ENCODE measurements around the gene SNX33.
"Not testable (repeated sequence)": the region's sequence is repeated elsewhere in the genome, so short reads cannot be mapped to it uniquely, and the experiment has no call there.

The SNX33 gene

DNA sequence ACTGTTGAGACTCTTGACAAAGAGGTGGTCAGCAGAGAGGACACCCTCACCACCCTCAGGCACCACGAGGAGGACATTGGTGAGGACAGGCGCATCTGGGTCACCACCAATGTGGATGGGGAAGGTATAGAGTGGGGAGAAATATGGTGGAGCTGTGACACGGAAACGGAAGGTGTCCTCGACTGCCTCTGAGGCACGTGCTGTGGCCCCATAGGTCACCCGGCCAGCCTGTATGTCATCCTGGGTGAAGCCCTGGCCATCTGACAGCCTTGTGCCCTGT lies 40.5 kb downstream of the SNX33 start:
- no peak overlapping the region for H3K4me3 ChIP-seq (ENCODE audit: low read length)
- H3K9me3 ChIP-seq (ENCODE audit: low read length) = no peaks in the 10 kb centered on the region

GRCh38 chr15:75688831-75689230 lies 41.1 kb downstream of the SNX33 start:
- no peaks in the 10 kb centered on the region for H3K27me3 ChIP-seq (ENCODE audit: insufficient read depth, low read length)
- no peak overlapping the region for H3K4me3 ChIP-seq (ENCODE audit: low read length)
- H3K36me3 ChIP-seq (ENCODE audit: insufficient read depth, low read length) = no peaks in the 10 kb centered on the region
- H2AFZ ChIP-seq (ENCODE audit: low read depth, low read length) = no peak overlapping the region
- no peaks in the 10 kb centered on the region for H3K9me3 ChIP-seq (ENCODE audit: low read length)
- peaks cover 5% of the 10 kb centered on the region for H3K4me1 ChIP-seq (ENCODE audit: insufficient read depth, low read length)

More for the DNA sequence above, 40.5 kb downstream of the SNX33 start:
- Histone ChIP-seq H3K27me3 (ENCODE audit: insufficient read depth, low read length) (no peaks in the 10 kb centered on the region), H2AFZ (ENCODE audit: low read depth, low read length) (no peak overlapping the region), H3K4me1 (ENCODE audit: insufficient read depth, low read length) (peaks cover 3% of the 10 kb centered on the region), H3K36me3 (ENCODE audit: insufficient read depth, low read length) (no peaks in the 10 kb centered on the region)

DNA sequence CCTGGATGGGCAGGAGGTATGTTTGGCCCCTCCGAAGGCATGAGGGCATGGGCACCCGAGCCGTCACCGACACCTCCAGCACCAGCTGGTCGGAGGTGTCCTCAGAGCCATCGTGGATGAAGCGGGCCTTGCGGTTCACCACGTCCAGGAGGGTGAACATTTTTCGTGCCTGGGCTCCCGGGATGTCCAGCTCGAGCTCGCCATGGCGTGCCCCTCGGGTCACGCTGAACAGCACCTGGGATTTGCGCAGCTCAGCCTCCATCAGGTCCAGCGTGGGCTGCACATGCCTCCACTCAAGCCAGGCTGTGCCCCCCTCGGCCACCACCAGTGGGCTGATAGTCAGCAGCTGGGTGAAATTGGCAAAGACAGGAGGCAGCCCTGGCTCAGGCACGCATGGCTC lies 41.7 kb downstream of the SNX33 start:
- H2AFZ ChIP-seq (ENCODE audit: low read depth, low read length); H3K4me3 ChIP-seq (ENCODE audit: low read length); H3K4me1 ChIP-seq (ENCODE audit: insufficient read depth, low read length); H3K9me3 ChIP-seq (ENCODE audit: low read length); H3K27me3 ChIP-seq (ENCODE audit: insufficient read depth, low read length); H3K36me3 ChIP-seq (ENCODE audit: insufficient read depth, low read length): not testable (repeated sequence)

GRCh38 chr15:75692311-75692710 lies 44.6 kb downstream of the SNX33 start:
- not testable (repeated sequence) for H3K9me3 ChIP-seq (ENCODE audit: low read length); H3K36me3 ChIP-seq (ENCODE audit: insufficient read depth, low read length); H3K4me3 ChIP-seq (ENCODE audit: low read length); H3K4me1 ChIP-seq (ENCODE audit: insufficient read depth, low read length); H2AFZ ChIP-seq (ENCODE audit: low read depth, low read length); H3K27me3 ChIP-seq (ENCODE audit: insufficient read depth, low read length)

GRCh38 chr15:75693028-75693427 lies 45.3 kb downstream of the SNX33 start:
- H3K9me3 ChIP-seq (ENCODE audit: low read length); H2AFZ ChIP-seq (ENCODE audit: low read depth, low read length); H3K36me3 ChIP-seq (ENCODE audit: insufficient read depth, low read length); H3K4me1 ChIP-seq (ENCODE audit: insufficient read depth, low read length); H3K27me3 ChIP-seq (ENCODE audit: insufficient read depth, low read length); H3K4me3 ChIP-seq (ENCODE audit: low read length): not testable (repeated sequence)

- H3K9me3 ChIP-seq (ENCODE audit: low read length) = no peaks in the 10 kb centered on the region
- H3K4me3 ChIP-seq (ENCODE audit: low read length) = no peak overlapping the region
- H3K4me1 ChIP-seq (ENCODE audit: insufficient read depth, low read length) = peaks cover 9% of the 10 kb centered on the region
Observed at GRCh38 chr15:75693501-75694240, 46.0 kb downstream of the SNX33 start.

GRCh38 chr15:75694241-75695182 lies 46.8 kb downstream of the SNX33 start:
- peaks cover 9% of the 10 kb centered on the region for H3K4me1 ChIP-seq (ENCODE audit: insufficient read depth, low read length)
- H3K4me3 ChIP-seq (ENCODE audit: low read length) = no peak overlapping the region
- H3K9me3 ChIP-seq (ENCODE audit: low read length) = no peaks in the 10 kb centered on the region
- H2AFZ ChIP-seq (ENCODE audit: low read depth, low read length) = no peak overlapping the region
- no peaks in the 10 kb centered on the region for H3K36me3 ChIP-seq (ENCODE audit: insufficient read depth, low read length)
- peaks cover 5% of the 10 kb centered on the region for H3K27me3 ChIP-seq (ENCODE audit: insufficient read depth, low read length)

More at GRCh38 chr15:75693501-75694240, 46.0 kb downstream of the SNX33 start:
- Histone ChIP-seq H3K27me3 (ENCODE audit: insufficient read depth, low read length) (peaks cover 5% of the 10 kb centered on the region), H2AFZ (ENCODE audit: low read depth, low read length) (no peak overlapping the region), H3K36me3 (ENCODE audit: insufficient read depth, low read length) (no peaks in the 10 kb centered on the region)

- Histone ChIP-seq H3K9me3 (ENCODE audit: low read length) (no peaks in the 10 kb centered on the region), H3K36me3 (ENCODE audit: insufficient read depth, low read length) (no peaks in the 10 kb centered on the region), H3K27me3 (ENCODE audit: insufficient read depth, low read length) (peaks cover 5% of the 10 kb centered on the region), H3K4me3 (ENCODE audit: low read length) (no peak overlapping the region), H3K4me1 (ENCODE audit: insufficient read depth, low read length) (peaks cover 9% of the 10 kb centered on the region), H2AFZ (ENCODE audit: low read depth, low read length) (no peak overlapping the region)
Observed at GRCh38 chr15:75695220-75695619, 47.5 kb downstream of the SNX33 start.

DNA sequence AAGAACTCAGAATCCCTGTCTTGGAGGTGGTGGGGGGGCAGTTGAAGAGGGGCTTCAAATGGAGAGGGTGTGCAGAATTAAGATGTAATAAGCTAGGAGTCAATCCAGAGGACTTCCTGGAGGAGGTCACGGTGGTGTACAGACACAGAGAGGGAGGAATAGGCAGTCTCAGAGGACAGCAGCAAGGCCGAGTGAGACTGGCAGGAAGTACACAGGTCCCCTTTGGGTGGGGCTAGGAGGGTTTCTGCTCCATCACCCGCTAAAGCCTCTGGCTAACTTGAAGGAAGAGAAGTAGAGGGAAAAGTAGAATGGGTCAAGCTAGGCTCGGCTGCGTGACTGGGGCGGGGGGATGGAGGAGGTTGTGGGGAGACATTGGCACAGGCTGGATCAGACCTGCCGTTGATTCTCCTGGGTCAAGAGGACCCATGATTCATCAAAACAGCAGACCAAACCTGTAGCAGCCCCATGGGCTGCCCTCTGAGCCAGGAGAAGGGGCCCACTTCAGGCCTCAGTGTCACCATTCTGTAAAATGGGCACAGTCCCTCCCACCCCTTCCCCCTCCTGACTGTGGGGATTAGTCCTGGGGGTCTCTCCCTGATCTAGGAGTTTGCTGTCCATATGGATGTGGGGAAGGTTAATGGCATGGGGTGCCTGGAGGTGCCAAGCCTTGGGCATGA lies 48.1 kb downstream of the SNX33 start:
- Histone ChIP-seq H3K27me3 (ENCODE audit: insufficient read depth, low read length) (peaks cover 5% of the 10 kb centered on the region), H3K4me1 (ENCODE audit: insufficient read depth, low read length) (peaks cover 9% of the 10 kb centered on the region), H3K4me3 (ENCODE audit: low read length) (no peak overlapping the region), H2AFZ (ENCODE audit: low read depth, low read length) (no peak overlapping the region), H3K36me3 (ENCODE audit: insufficient read depth, low read length) (no peaks in the 10 kb centered on the region), H3K9me3 (ENCODE audit: low read length) (no peaks in the 10 kb centered on the region)

- H3K27me3 ChIP-seq (ENCODE audit: insufficient read depth, low read length) = peaks cover 5% of the 10 kb centered on the region
- H3K9me3 ChIP-seq (ENCODE audit: low read length) = no peaks in the 10 kb centered on the region
- H3K4me3 ChIP-seq (ENCODE audit: low read length) = no peak overlapping the region
- H2AFZ ChIP-seq (ENCODE audit: low read depth, low read length) = no peak overlapping the region
- H3K36me3 ChIP-seq (ENCODE audit: insufficient read depth, low read length) = no peaks in the 10 kb centered on the region
- peaks cover 9% of the 10 kb centered on the region for H3K4me1 ChIP-seq (ENCODE audit: insufficient read depth, low read length)
Observed at GRCh38 chr15:75696311-75696720, 48.6 kb downstream of the SNX33 start.

- peaks cover 5% of the 10 kb centered on the region for H3K27me3 ChIP-seq (ENCODE audit: insufficient read depth, low read length)
- no peak overlapping the region for H2AFZ ChIP-seq (ENCODE audit: low read depth, low read length)
- H3K36me3 ChIP-seq (ENCODE audit: insufficient read depth, low read length) = no peaks in the 10 kb centered on the region
- no peaks in the 10 kb centered on the region for H3K9me3 ChIP-seq (ENCODE audit: low read length)
- H3K4me3 ChIP-seq (ENCODE audit: low read length) = no peak overlapping the region
- peaks cover 9% of the 10 kb centered on the region for H3K4me1 ChIP-seq (ENCODE audit: insufficient read depth, low read length)
Observed at GRCh38 chr15:75696854-75697259, 49.1 kb downstream of the SNX33 start.

GRCh38 chr15:75697523-75697922 lies 49.8 kb downstream of the SNX33 start:
- H3K27me3 ChIP-seq (ENCODE audit: insufficient read depth, low read length) = peaks cover 7% of the 10 kb centered on the region
- no peak overlapping the region for H2AFZ ChIP-seq (ENCODE audit: low read depth, low read length)
- peaks cover 9% of the 10 kb centered on the region for H3K4me1 ChIP-seq (ENCODE audit: insufficient read depth, low read length)
- H3K9me3 ChIP-seq (ENCODE audit: low read length) = no peaks in the 10 kb centered on the region
- no peak overlapping the region for H3K4me3 ChIP-seq (ENCODE audit: low read length)
- no peaks in the 10 kb centered on the region for H3K36me3 ChIP-seq (ENCODE audit: insufficient read depth, low read length)

Measured in neuron (in vitro differentiated cells).